IMR-90 (cell line): ENCODE measurements around the gene CREBBP. TPM values are rescaled to one million over a fixed set of nuclear protein-coding genes. Genes with fewer than 3 reads are reported as not detected.
A peak's percentile ranks its signal among the peaks of the same experiment; 100 is the strongest.

Source experiments
- ATAC-seq: fragments of 200-7000 bp; cut with Tn5 transposase; 2 replicates; pipeline ENCODE4 v1.9.1; 2020; ENCODE audit warnings: low read depth, mild to moderate bottlenecking, moderate library complexity
- BruUV-seq: library from RNA; stranded (reverse); fragments of 400-500 nt; replicated peaks from 2 replicates; lab custom pipeline; 2021; lab: Mats Ljungman, UMichigan
- CTCF ChIA-PET: fragments of 300-600 bp; formaldehyde crosslinking; extraction: SDS; loops from one replicate; lab custom pipeline; 2021; ENCODE audit warnings: antibody characterized with exemption; lab: Yijun Ruan, JAX
- POLR2A ChIA-PET: fragments of 300-600 bp; sonication (Branson Sonifier 250); formaldehyde crosslinking; loops from one replicate; lab custom pipeline; 2022; ENCODE audit warnings: antibody characterized with exemption; ENCODE audit not compliant: unreplicated experiment; lab: Charles Lee
- DNase-seq: peaks from one replicate; pipeline ENCODE4 v3.0.0; 2013
- H2AFZ ChIP-seq: replicated peaks from 2 replicates; pipeline ENCODE3; 2013; ENCODE audit warnings: low read length, mild to moderate bottlenecking; ENCODE audit not compliant: poor library complexity
- H2AK5ac ChIP-seq: 2 replicates; pipeline ENCODE4 v1.6.1; 2013; ENCODE audit warnings: low read depth, low read length, inconsistent platforms
- H2AK9ac ChIP-seq: replicated peaks from 2 replicates; pipeline ENCODE3; 2013; ENCODE audit warnings: mild to moderate bottlenecking, low read depth, low read length, moderate library complexity; ENCODE audit not compliant: poor library complexity
- H2BK120ac ChIP-seq: 2 replicates; pipeline ENCODE4 v1.6.1; 2013; ENCODE audit warnings: low read depth, low read length, inconsistent platforms
- H2BK15ac ChIP-seq: 3 replicates; pipeline ENCODE4 v1.6.1; 2013; ENCODE audit warnings: low read depth, low read length, inconsistent platforms
- H2BK20ac ChIP-seq: 2 replicates; pipeline ENCODE4 v1.6.1; 2013; ENCODE audit warnings: low read depth, mild to moderate bottlenecking, inconsistent platforms, low read length, moderate library complexity
- H2BK5ac ChIP-seq: 2 replicates; pipeline ENCODE4 v1.6.1; 2013; ENCODE audit warnings: mild to moderate bottlenecking, low read depth, low read length, inconsistent platforms; ENCODE audit not compliant: poor library complexity, severe bottlenecking
- H3K14ac ChIP-seq: replicated peaks from 2 replicates; pipeline ENCODE4 v1.6.1; 2013; ENCODE audit warnings: low read depth, low read length, inconsistent platforms
- H3K18ac ChIP-seq: 2 replicates; pipeline ENCODE4 v1.6.1; 2013; ENCODE audit warnings: low read depth, low read length, control low read depth
- H3K23ac ChIP-seq: 2 replicates; pipeline ENCODE4 v1.6.1; 2013; ENCODE audit warnings: low read depth, low read length, inconsistent platforms
- H3K27ac ChIP-seq: 2 replicates; pipeline ENCODE4 v1.5.1; 2013; ENCODE audit warnings: mild to moderate bottlenecking, control low read depth, low read length; ENCODE audit not compliant: insufficient read depth
- H3K27me3 ChIP-seq: 2 replicates; pipeline ENCODE4 v1.6.1; 2013; ENCODE audit warnings: low read length; ENCODE audit not compliant: control insufficient read depth, insufficient read depth
- H3K36me3 ChIP-seq: 2 replicates; pipeline ENCODE4 v1.6.1; 2013; ENCODE audit warnings: low read length, mixed read lengths; ENCODE audit not compliant: control insufficient read depth, insufficient read depth
- H3K4ac ChIP-seq: 2 replicates; pipeline ENCODE4 v1.6.1; 2013; ENCODE audit warnings: low read depth, low read length, inconsistent platforms
- H3K4me1 ChIP-seq: 2 replicates; pipeline ENCODE4 v1.6.1; 2013; ENCODE audit warnings: low read length, mixed read lengths; ENCODE audit not compliant: control insufficient read depth, insufficient read depth
- H3K4me2 ChIP-seq: 2 replicates; pipeline ENCODE4 v1.6.1; 2013; ENCODE audit warnings: low read depth, mild to moderate bottlenecking, control low read depth, low read length, moderate library complexity
- H3K4me3 ChIP-seq: 2 replicates; pipeline ENCODE4 v1.5.1; 2013; ENCODE audit warnings: low read depth, mild to moderate bottlenecking, control low read depth, low read length, moderate library complexity; ENCODE audit not compliant: insufficient read depth
- H3K56ac ChIP-seq: 2 replicates; pipeline ENCODE4 v1.6.1; 2013; ENCODE audit warnings: low read length, inconsistent platforms; ENCODE audit not compliant: insufficient read depth; ENCODE audit errors: extremely low read depth
- H3K79me1 ChIP-seq, 2 experiments: 2 replicates each; pipeline ENCODE4 v1.6.1; 2013; ENCODE audit warnings: low read length in 2 of 2, inconsistent platforms in 1 of 2, low read depth in 1 of 2
- H3K9ac ChIP-seq: 2 replicates; pipeline ENCODE4 v1.6.1; 2013; ENCODE audit warnings: low read depth, low read length, control low read depth
- H3K9me1 ChIP-seq: 2 replicates; pipeline ENCODE4 v1.6.1; 2013; ENCODE audit warnings: low read length, inconsistent platforms; ENCODE audit not compliant: insufficient read depth
- H3K9me3 ChIP-seq: 2 replicates; pipeline ENCODE4 v1.6.1; 2013; ENCODE audit warnings: low read length; ENCODE audit not compliant: control insufficient read depth, insufficient read depth
- H4K20me1 ChIP-seq: 2 replicates; pipeline ENCODE4 v1.6.1; 2013; ENCODE audit warnings: low read length, inconsistent platforms; ENCODE audit not compliant: insufficient read depth
- H4K5ac ChIP-seq: 2 replicates; pipeline ENCODE4 v1.6.1; 2013; ENCODE audit warnings: mild to moderate bottlenecking, low read depth, low read length, control low read depth
- H4K8ac ChIP-seq, 2 experiments: 2 replicates each; pipeline ENCODE4 v1.6.1; 2013; ENCODE audit warnings: low read depth in 2 of 2, low read length in 2 of 2, control low read depth in 1 of 2, inconsistent platforms in 1 of 2
- H4K91ac ChIP-seq: 2 replicates; pipeline ENCODE4 v1.6.1; 2013; ENCODE audit warnings: low read depth, low read length, inconsistent platforms; ENCODE audit not compliant: insufficient read depth
- BHLHE40 ChIP-seq: fragments of 150-350 bp; IDR thresholded peaks from 2 replicates; pipeline ENCODE4 v1.6.1; 2016; ENCODE audit warnings: mild to moderate bottlenecking, low read depth, low read length
- CEBPB ChIP-seq: IDR thresholded peaks from 2 replicates; pipeline ENCODE4 v1.6.1; 2012; ENCODE audit warnings: low read depth, low read length, improper control_type of control experiment
- CHD1 ChIP-seq: IDR thresholded peaks from 2 replicates; pipeline ENCODE4 v1.6.1; 2012; ENCODE audit warnings: low read depth, low read length, improper control_type of control experiment
- CTCF ChIP-seq: conservative IDR thresholded peaks from 2 replicates; pipeline ENCODE4 v1.5.1; 2012; ENCODE audit warnings: mild to moderate bottlenecking, low read depth, low read length, improper control_type of control experiment
- FOS ChIP-seq: fragments of 150-350 bp; IDR thresholded peaks from 2 replicates; pipeline ENCODE4 v1.6.1; 2016; ENCODE audit warnings: low read depth, low read length
- MAFK ChIP-seq: IDR thresholded peaks from 2 replicates; pipeline ENCODE4 v1.6.1; 2012; ENCODE audit warnings: low read depth, low read length, improper control_type of control experiment
- MAZ ChIP-seq: IDR thresholded peaks from 2 replicates; pipeline ENCODE4 v1.6.1; 2012; ENCODE audit warnings: low read depth, mild to moderate bottlenecking, low read length, improper control_type of control experiment, moderate library complexity, borderline replicate concordance
- MXI1 ChIP-seq: IDR thresholded peaks from 2 replicates; pipeline ENCODE4 v1.6.1; 2012; ENCODE audit warnings: low read depth, mild to moderate bottlenecking, low read length, moderate library complexity, borderline replicate concordance
- NFE2L2 ChIP-seq: fragments of 150-350 bp; IDR thresholded peaks from 2 replicates; pipeline ENCODE4 v1.6.1; 2016; ENCODE audit warnings: low read depth, mild to moderate bottlenecking, low read length
- POLR2A ChIP-seq: IDR thresholded peaks from 2 replicates; pipeline ENCODE4 v1.6.1; 2012; ENCODE audit warnings: mild to moderate bottlenecking, low read depth, low read length
- RCOR1 ChIP-seq: IDR thresholded peaks from 2 replicates; pipeline ENCODE4 v1.6.1; 2012; ENCODE audit warnings: mild to moderate bottlenecking, low read length, improper control_type of control experiment; ENCODE audit not compliant: insufficient replicate concordance
- SMC3 ChIP-seq: fragments of 150-350 bp; IDR thresholded peaks from 2 replicates; pipeline ENCODE4 v1.6.1; 2016; ENCODE audit warnings: low read depth, mild to moderate bottlenecking, antibody characterized with exemption, low read length, moderate library complexity
- WGBS, 2 experiments: methylation state at CpG; one replicate each; pipeline versions ENCODE4 v1.1.5 to v1.1.7; 2013; ENCODE audit warnings: missing lambda C conversion rate in 2 of 2; ENCODE audit not compliant: insufficient read length in 1 of 2; ENCODE audit errors: extremely low coverage in 2 of 2; 5-methylcytosine and 5-hydroxymethylcytosine counted together
- dilution Hi-C: fragments of 300-500 bp; cut with HindIII; formaldehyde crosslinking; loops from one replicate; pipeline ENCODE4 v1.14.3; 2018; ENCODE audit warnings: low sequenced_read_pairs; ENCODE audit not compliant: unreplicated experiment
- in situ Hi-C: fragments of 300-500 bp; cut with MboI; formaldehyde crosslinking; loops from 3 replicates; pipeline ENCODE4 v1.14.3; 2019; ENCODE audit warnings: low sequenced_read_pairs, inconsistent platforms, mixed read lengths
- intact Hi-C: fragments of 100-400 bp; cut with micrococcal nuclease; formaldehyde crosslinking; loops from 2 replicates; pipeline ENCODE4 v1.10.0; 2022
- polyA plus RNA-seq, 3 experiments: library from polyadenylated mRNA; depleted of rRNA; stranded (reverse); fragments of >200 nt; gene quantifications; 2 replicates each; pipeline ENCODE4 v1.2.3, GENCODE V29; 2012; ENCODE audit warnings: low replicate concordance in 1 of 3
- total RNA-seq: library from RNA; depleted of rRNA; stranded (reverse); fragments of >200 nt; gene quantifications from 2 replicates; pipeline ENCODE4 v1.2.3, GENCODE V29; 2012
- TF ChIP-seq, protein P1 (sequence below): fragments of 150-350 bp; IDR thresholded peaks from 2 replicates; pipeline ENCODE4 v1.6.1; 2016; ENCODE audit warnings: low read depth, mild to moderate bottlenecking, low read length, moderate library complexity, borderline replicate concordance

The CREBBP gene
- total and polyA plus RNA-seq, 2 of the 4 experiments (the other 2 are of a cell fraction) = 7.3 to 12.5 TPM

GRCh38 chr16:3754772-3755171, 125.7 kb downstream of the CREBBP start:
- Histone ChIP-seq H4K8ac (no peak overlapping the region), H3K9me3 (no peaks in the 10 kb centered on the region), H2BK5ac (peak overlapping the region; percentile 62), H2AK9ac (no peak overlapping the region), H3K9me1 (peaks cover 23% of the 10 kb centered on the region), H3K4ac (no peak overlapping the region), H3K4me2 (peak overlapping the region; percentile 67; the same call in 1 of the 2 replicates), H3K36me3 (peaks cover 49% of the 10 kb centered on the region), H4K91ac (no peak overlapping the region), H3K18ac (no peak overlapping the region), H3K56ac (no peak overlapping the region), H4K20me1 (peaks cover 14% of the 10 kb centered on the region; the same call in 1 of the 2 replicates), H3K4me1 (peaks cover 7% of the 10 kb centered on the region), H2BK120ac (no peak overlapping the region), H2BK15ac (no peak overlapping the region), H3K4me3 (no peak overlapping the region), H3K14ac (no peak overlapping the region), H2BK20ac (no peak overlapping the region), H2AK5ac (no peak overlapping the region), H3K27me3 (no peaks in the 10 kb centered on the region), H4K5ac (no peak overlapping the region), H3K23ac (no peak overlapping the region), H3K79me1 (peaks cover 34 to 76% of the 10 kb centered on the region in 2 experiments), H3K27ac (no peak overlapping the region), H3K9ac (no peak overlapping the region), H2AFZ (no peak overlapping the region)
- 100% methylated on average over 1 of the region's 5 CpGs; no CpG with 5 or more reads in 1 of the 2 experiments for WGBS, 2 experiments
- in situ Hi-C loops (no loop called here), intact Hi-C loops (no loop called here), dilution Hi-C loops (no loop called here)
- no TSS peak for BruUV-seq
- ChIA-PET CTCF (no interaction called here), POLR2A (no interaction called here)
- peak; percentile 55 for ATAC-seq
- peak; percentile 4 for DNase-seq
- TF ChIP-seq CHD1 (no peak), CEBPB (no peak), SMC3 (no peak), CTCF (no peak), RCOR1 (no peak), POLR2A (no peak), MAFK (no peak), FOS (no peak), NFE2L2 (no peak), BHLHE40 (no peak), MAZ (no peak), MXI1 (no peak)
- TF ChIP-seq, protein P1, sequence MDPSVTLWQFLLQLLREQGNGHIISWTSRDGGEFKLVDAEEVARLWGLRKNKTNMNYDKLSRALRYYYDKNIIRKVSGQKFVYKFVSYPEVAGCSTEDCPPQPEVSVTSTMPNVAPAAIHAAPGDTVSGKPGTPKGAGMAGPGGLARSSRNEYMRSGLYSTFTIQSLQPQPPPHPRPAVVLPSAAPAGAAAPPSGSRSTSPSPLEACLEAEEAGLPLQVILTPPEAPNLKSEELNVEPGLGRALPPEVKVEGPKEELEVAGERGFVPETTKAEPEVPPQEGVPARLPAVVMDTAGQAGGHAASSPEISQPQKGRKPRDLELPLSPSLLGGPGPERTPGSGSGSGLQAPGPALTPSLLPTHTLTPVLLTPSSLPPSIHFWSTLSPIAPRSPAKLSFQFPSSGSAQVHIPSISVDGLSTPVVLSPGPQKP = no peak
